AG09309 (cell line): ENCODE results near the gene MAP3K14.

Experiments
- DNase-seq: peaks from one replicate; pipeline ENCODE4 v3.0.0-alpha.2; 2010; ENCODE audit warnings: low read depth
- H3K4me3 ChIP-seq: 2 replicates; pipeline ENCODE4 v1.5.1; 2011; ENCODE audit warnings: mild to moderate bottlenecking, low read depth, low read length, moderate library complexity; ENCODE audit not compliant: control insufficient read depth
- CTCF ChIP-seq: IDR thresholded peaks from 2 replicates; pipeline ENCODE4 v1.5.1; 2011; ENCODE audit warnings: mild to moderate bottlenecking, low read depth, low read length, inconsistent platforms; ENCODE audit not compliant: insufficient read depth, control insufficient read depth; ENCODE audit errors: missing control alignments

Gene MAP3K14

GRCh38 chr17:45339646-45340605 is 23.1 kb upstream of the MAP3K14 start:
- TF ChIP-seq CTCF = no peak
- no peak overlapping the region for H3K4me3 ChIP-seq
- DNase-seq = no peak

DNA sequence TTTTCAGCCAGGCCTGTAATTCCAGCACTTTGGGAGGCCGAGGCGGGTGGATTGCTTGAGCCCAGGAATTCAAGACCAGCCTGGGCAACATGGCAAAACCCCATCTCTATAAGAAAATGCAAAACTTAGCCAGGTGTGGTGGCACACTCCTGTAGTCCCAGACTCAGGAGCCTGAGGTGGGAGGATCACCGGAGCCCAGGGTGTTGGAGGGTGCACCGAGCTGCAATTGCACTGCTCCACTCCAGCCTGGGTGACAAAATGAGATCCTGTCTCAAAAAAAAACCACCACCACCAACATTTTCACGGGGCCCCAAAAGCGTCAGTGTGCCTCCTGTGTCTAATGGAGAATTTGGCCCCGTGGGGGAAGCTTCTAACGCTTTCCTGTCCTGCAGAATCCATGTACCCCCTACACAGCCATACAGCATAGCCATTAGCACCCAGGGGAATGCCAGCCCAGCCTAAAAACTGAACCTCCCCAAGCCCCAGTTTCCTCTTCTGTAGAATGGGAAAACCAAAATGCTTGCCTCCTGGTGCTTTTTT is 22.2 kb upstream of the MAP3K14 start:
- TF ChIP-seq CTCF = no peak
- no peak overlapping the region for H3K4me3 ChIP-seq
- no peak for DNase-seq

DNA sequence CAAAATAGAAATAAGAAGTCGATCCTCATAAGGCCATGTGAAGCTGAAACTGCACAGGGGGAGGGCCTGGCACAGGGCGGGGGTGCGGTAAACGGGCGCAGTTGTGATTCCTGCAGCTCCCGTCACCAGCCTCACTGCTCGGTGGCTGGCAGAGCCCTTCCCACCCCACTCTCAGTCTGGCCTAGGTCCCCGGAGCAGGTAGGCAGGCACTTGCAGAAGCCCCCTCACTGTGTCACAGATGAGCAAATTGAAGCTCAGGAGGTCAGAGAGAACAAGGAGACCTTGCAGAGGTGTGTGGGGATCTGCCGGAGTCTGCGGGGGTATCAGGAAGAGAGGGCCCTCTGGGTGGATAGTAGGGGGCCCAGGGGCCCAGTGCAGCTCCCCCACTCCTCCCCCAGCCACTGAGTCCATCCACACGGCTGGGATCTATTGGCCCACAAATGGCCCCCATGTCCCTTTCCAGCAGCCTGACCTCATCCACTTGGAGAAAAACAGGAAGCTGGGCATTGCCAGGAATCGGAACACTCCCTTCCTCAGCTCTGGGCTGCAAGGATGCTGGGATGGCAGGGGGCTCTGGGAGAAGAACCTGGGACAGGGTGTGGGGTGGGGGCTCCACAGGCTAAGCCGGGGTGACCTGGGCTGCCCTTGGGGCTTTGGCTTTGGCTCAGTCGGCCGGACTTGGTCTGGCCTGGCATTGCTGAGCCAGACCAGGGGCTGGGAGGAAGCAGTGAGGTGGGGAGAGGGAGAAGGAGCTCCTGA is 21.4 kb upstream of the MAP3K14 start:
- TF ChIP-seq CTCF = no peak
- DNase-seq = no peak

DNA sequence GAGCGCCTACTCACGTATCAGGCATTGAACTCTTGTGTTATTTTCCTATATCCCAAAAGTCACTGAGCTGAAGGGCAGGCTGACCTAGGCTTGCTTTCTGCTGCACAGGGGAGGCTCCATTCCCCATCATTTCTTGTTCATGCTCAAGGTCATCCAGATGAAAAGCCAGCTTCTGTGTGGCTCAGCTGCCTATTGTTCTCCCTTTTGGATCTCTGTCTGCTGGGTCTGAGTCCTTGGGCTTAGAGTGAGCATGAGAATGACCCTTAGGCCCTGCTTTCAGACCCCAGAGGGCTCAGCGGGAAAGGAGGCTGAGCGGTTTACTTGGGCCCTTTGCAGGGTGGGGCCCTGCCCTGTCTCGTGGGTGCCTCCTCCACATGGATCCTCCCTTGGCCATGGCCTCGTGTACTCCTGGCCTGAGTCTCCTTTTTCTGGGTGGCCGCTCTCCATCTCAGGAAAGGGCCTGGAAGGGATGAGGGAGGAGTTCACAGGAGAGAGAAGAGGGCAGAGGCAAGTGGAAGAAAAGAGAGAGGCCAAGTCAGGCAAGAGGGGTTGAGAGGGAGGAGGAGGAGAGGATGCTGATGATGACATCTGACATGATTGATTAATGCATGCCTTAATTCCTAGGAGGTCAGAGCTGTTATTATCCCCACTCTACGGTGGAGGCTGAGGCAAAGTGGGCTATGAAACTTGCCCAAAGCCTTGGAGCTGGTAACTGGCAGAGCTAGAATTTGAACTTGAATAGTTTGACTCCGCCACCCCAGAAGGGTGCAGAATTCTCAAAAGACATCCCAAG is 19.8 kb upstream of the MAP3K14 start:
- H3K4me3 ChIP-seq = no peak overlapping the region

More for the DNA sequence above, 21.4 kb upstream of the MAP3K14 start:
- H3K4me3 ChIP-seq = no peak overlapping the region

GRCh38 chr17:45335721-45336120 is 18.9 kb upstream of the MAP3K14 start:
- DNase-seq = no peak
- no peak for TF ChIP-seq CTCF
- H3K4me3 ChIP-seq = no peak overlapping the region

More for the DNA sequence above, 19.8 kb upstream of the MAP3K14 start:
- DNase-seq = no peak
- TF ChIP-seq CTCF = no peak
